Peyer's patch (tissue), 4 donors: ENCODE data around the gene SLC30A7. TPM values are rescaled to one million over a fixed set of nuclear protein-coding genes. Genes with fewer than 3 reads are reported as not detected.
A peak's percentile ranks its signal among the peaks of the same experiment; 100 is the strongest.

Experiments used
- DNase-seq, 3 donors: peaks; one replicate each; pipeline ENCODE4 v3.0.0-alpha.2; 2017 to 2019
- H3K27ac ChIP-seq, 4 donors: fragments of 200-600 bp; sonication (generic); one replicate each; pipeline ENCODE4 v1.5.1; 2016 to 2019
- H3K27me3 ChIP-seq, 2 donors: fragments of 200-600 bp; sonication (generic); one replicate each; pipeline ENCODE4 v1.5.1; 2019
- H3K36me3 ChIP-seq, 3 donors: fragments of 200-600 bp; sonication (generic); one replicate each; pipeline ENCODE4 v1.5.1; 2016 to 2019
- H3K4me1 ChIP-seq, 4 donors: fragments of 200-600 bp; sonication (generic); one replicate each; pipeline ENCODE4 v1.5.1; 2016 to 2019
- H3K4me3 ChIP-seq, 4 donors: fragments of 200-600 bp; sonication (generic); 1 replicate in 3 of 4; 2 replicates in 1 of 4; pipeline ENCODE4 v1.5.1; 2016 to 2019; ENCODE audit warnings: mild to moderate bottlenecking in 1 of 4
- H3K9me3 ChIP-seq, 4 donors: fragments of 200-600 bp; sonication (generic); one replicate each; pipeline ENCODE4 v1.5.1; 2016 to 2019; ENCODE audit warnings: mild to moderate bottlenecking in 1 of 4
- POLR2A ChIP-seq, 2 donors: fragments of 450-650 bp; IDR thresholded peaks; one replicate each; pipeline ENCODE4 v1.5.1; 2017; ENCODE audit warnings: antibody characterized with exemption in 2 of 2, mild to moderate bottlenecking in 2 of 2, moderate library complexity in 2 of 2
- total RNA-seq, 4 donors: library from RNA; depleted of rRNA; stranded (reverse); fragments of >200 nt; gene quantifications; one replicate each; pipeline ENCODE4 v1.1.0, GENCODE V29; 2016
- TF ChIP-seq, protein P1 (sequence below), 6 experiments: fragments of 450-650 bp in 4 of 6; fragments of 200-600 bp in 2 of 6; sonication (generic) in 1 of 6; IDR thresholded peaks; one replicate each; pipeline ENCODE4 v1.5.1; 2017 to 2019; ENCODE audit warnings: antibody characterized with exemption in 6 of 6, mild to moderate bottlenecking in 3 of 6, moderate library complexity in 1 of 6

SLC30A7 gene
- total RNA-seq, 4 donors from 2014 or later: 18.2 to 28.5 (median 24.2) TPM

DNA sequence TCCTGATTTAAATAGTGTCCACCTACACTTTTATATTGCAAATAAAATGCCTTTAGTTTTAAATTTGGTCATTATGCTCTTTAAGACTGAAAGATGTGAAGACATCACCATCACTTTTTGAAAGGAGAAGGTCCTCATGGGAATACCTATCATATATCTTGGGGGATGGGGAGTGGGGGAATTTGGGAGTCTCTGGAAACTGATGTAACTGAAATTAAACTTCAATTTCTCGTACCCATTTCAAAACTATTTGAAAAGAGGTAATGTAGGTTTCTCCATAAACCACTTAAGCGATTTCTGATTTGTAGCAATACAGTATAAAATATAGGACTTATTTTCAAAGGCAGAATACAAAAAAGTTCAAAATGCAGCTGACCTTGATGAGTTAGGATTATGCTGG, 2.2 kb upstream of the SLC30A7 start:
- Histone ChIP-seq H3K36me3 (no peaks in the 10 kb centered on the region), H3K27me3 (no peaks in the 10 kb centered on the region), H3K4me3 (no peak overlapping the region), H3K27ac (no peak overlapping the region), H3K9me3 (peaks cover 0 to 10% (median 0%) of the 10 kb centered on the region in 4 donors), H3K4me1 (peaks cover 0 to 23% (median 3%) of the 10 kb centered on the region in 4 donors)
- DNase-seq: no peak
- no peak for TF ChIP-seq POLR2A (IDR thresholded peaks at IDR 0.05)
- TF ChIP-seq, protein P1, sequence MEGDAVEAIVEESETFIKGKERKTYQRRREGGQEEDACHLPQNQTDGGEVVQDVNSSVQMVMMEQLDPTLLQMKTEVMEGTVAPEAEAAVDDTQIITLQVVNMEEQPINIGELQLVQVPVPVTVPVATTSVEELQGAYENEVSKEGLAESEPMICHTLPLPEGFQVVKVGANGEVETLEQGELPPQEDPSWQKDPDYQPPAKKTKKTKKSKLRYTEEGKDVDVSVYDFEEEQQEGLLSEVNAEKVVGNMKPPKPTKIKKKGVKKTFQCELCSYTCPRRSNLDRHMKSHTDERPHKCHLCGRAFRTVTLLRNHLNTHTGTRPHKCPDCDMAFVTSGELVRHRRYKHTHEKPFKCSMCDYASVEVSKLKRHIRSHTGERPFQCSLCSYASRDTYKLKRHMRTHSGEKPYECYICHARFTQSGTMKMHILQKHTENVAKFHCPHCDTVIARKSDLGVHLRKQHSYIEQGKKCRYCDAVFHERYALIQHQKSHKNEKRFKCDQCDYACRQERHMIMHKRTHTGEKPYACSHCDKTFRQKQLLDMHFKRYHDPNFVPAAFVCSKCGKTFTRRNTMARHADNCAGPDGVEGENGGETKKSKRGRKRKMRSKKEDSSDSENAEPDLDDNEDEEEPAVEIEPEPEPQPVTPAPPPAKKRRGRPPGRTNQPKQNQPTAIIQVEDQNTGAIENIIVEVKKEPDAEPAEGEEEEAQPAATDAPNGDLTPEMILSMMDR (IDR thresholded peaks at IDR 0.05): no peak

DNA sequence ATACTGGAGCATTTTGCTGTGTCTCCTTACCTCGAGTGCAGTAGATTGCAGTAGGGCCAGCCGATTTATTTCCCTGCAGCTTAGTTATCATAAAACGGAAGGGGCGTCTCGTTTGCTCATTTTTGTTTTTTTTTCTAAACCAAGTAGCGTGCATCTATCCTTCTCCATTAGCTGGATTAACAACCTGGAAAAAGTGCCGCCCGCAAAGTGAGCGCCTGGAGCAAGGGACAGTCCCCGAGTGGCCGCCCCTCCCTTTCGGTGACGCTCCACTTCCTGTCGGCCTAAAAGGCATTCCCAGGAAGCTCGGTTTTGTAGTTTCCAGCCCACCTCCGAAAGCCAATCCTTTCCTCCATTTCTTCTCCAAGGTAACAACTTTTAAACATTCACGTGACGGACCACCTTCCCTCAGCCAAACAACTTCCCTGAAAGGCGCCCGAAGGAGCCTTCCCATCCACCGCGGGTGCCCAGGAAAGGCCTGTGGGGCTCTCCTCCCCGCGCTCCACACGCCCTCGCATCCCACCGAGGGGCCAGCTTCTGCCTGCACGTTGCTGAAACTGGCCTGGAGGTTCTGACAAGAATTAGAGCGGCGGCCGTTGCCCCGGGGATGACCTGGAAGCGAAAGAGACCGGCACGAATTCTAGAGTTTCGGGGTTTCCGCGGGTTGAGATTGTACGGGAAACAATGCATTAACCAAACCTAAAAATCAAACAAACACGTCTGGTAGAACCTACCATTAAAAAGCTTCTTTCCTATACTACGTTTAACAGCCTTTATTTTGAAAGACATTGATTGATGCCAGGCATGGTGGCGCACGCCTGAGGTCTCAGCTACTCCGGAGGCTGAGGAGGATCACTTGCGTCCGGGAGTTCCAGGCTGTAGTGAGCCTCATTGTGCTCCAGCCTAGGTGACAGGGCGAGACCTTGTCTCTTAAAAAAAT, 1.0 kb upstream of the SLC30A7 start, which contains the start of gene EXTL2:
TSS of gene EXTL2 (minus strand) at position 240 of the 937 bp plus-strand sequence. CDS start 6,085 bp downstream, outside the sequence.
- TF ChIP-seq, protein P1 (IDR thresholded peaks at IDR 0.05): no peak
- peak in 1 of 2 donors; percentile 52 for TF ChIP-seq POLR2A (IDR thresholded peaks at IDR 0.05)
- Histone ChIP-seq H3K4me3 (peak within 1 kb of the TSS; percentile 73 to 86 (median 80)), H3K27me3 (no peaks in the 10 kb centered on the region)

DNA sequence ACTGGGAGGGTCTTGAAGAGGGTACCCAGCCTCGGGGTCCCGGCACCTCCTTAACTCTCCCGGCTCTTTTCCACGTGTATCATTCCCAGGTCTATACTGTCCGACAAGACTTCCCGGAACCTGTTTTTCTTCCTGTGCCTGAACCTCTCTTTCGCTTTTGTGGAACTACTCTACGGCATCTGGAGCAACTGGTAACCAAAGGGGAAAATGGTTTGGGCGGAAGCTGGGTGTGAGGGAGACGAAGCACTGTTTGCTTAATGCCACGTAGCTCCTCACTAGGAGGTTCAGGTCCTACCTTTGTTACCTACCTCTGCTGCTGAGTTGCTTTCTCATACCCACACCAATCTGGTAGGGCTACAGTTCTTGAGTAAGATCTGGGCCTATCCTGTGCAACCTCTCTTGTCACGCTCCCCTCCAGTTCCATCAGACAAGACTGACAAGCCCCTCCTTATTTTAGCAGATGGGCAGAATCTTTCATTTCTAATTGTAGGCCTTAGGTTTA, 642 bp downstream of the SLC30A7 start:
- TF ChIP-seq POLR2A (IDR thresholded peaks at IDR 0.05): no peak
- TF ChIP-seq, protein P1 (IDR thresholded peaks at IDR 0.05): no peak
- peak in 2 of 3 donors; percentile 45 to 63 for DNase-seq
- peak overlapping the region; percentile 81 to 98 (median 92) for H3K27ac ChIP-seq
- H3K36me3 ChIP-seq: peaks cover 0 to 14% (median 0%) of the 10 kb centered on the region in 3 donors
- H3K27me3 ChIP-seq: no peaks in the 10 kb centered on the region
- H3K4me1 ChIP-seq: peaks cover 0 to 23% (median 3%) of the 10 kb centered on the region in 4 donors
- H3K4me3 ChIP-seq: peak overlapping the region; percentile 73 to 86 (median 80)
- H3K9me3 ChIP-seq: no peaks in the 10 kb centered on the region

More for the DNA sequence above, 1.0 kb upstream of the SLC30A7 start, which contains the start of gene EXTL2:
- peaks cover 0 to 23% (median 3%) of the 10 kb centered on the region in 4 donors for H3K4me1 ChIP-seq
- DNase-seq: peak; percentile 71 to 92 (median 86)
- H3K27ac ChIP-seq: peak within 1 kb of the TSS; percentile 81 to 98 (median 92)
- H3K9me3 ChIP-seq: peaks cover 0 to 6% (median 0%) of the 10 kb centered on the region in 4 donors
- H3K36me3 ChIP-seq: peaks cover 0 to 4% (median 0%) of the 10 kb centered on the region in 3 donors

DNA sequence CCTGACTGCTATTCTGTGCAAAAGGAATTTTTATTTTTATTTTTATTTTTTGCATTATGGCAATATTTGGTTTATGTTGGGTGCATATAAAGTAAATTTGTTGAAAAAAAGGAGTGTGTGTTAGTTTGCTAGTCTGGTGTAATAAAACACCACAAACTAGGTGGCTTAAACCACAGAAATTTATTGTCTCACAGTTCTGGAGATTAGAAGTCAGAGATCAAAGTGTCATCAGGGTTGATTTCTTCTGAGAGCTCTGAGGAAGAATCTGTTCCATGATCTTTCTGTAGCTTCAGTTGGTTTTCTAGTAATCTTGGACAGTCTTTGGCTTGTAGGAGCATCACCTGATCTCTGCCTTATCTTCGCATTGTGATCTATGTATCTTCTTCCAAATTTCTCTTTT, 6.5 kb downstream of the SLC30A7 start:
- no peak for DNase-seq
- H3K4me1 ChIP-seq: peaks cover 0 to 8% (median 1%) of the 10 kb centered on the region in 4 donors
- TF ChIP-seq, protein P1 (IDR thresholded peaks at IDR 0.05): no peak
- TF ChIP-seq POLR2A (IDR thresholded peaks at IDR 0.05): no peak
- H3K9me3 ChIP-seq: no peaks in the 10 kb centered on the region
- H3K4me3 ChIP-seq: no peak overlapping the region
- no peak overlapping the region for H3K27ac ChIP-seq
- no peaks in the 10 kb centered on the region for H3K27me3 ChIP-seq
- H3K36me3 ChIP-seq: peaks cover 0 to 34% (median 0%) of the 10 kb centered on the region in 3 donors

DNA sequence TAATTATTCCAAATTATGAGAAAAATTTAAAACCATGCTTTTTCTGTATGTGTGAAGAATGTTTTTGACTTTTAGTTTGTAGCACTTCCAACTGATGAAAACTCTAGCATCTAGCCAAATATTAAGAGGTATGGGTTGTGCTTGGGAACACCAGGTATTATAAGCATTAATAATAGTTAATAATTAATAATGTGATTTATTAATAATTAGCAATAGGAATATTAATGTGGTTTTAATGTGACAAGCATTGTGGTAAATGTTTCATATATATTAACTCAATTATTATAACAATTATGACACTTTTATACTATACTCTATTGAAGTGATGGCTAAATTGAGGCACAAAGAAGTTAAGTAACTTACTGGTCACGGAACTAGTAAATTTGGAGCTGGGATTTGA, 7.9 kb downstream of the SLC30A7 start:
- H3K4me3 ChIP-seq: no peak overlapping the region
- no peaks in the 10 kb centered on the region for H3K4me1 ChIP-seq
- no peak for DNase-seq
- no peak overlapping the region for H3K27ac ChIP-seq
- no peaks in the 10 kb centered on the region for H3K27me3 ChIP-seq
- peaks cover 0 to 44% (median 0%) of the 10 kb centered on the region in 3 donors for H3K36me3 ChIP-seq
- TF ChIP-seq, protein P1 (IDR thresholded peaks at IDR 0.05): no peak
- H3K9me3 ChIP-seq: no peaks in the 10 kb centered on the region
